Skeletal muscle satellite cell (primary cell): ENCODE data around the gene VOPP1.

Source experiments
- H3K27me3 ChIP-seq: 2 replicates; pipeline ENCODE4 v1.7.0; 2013; ENCODE audit warnings: low read length; ENCODE audit not compliant: control insufficient read depth, insufficient read depth
- H3K36me3 ChIP-seq: 2 replicates; pipeline ENCODE4 v1.7.0; 2013; ENCODE audit warnings: mild to moderate bottlenecking, control low read depth, low read length; ENCODE audit not compliant: insufficient read depth
- H3K4me1 ChIP-seq: 2 replicates; pipeline ENCODE4 v1.7.0; 2013; ENCODE audit warnings: low read length; ENCODE audit not compliant: control insufficient read depth, insufficient read depth
- H3K4me2 ChIP-seq: 2 replicates; pipeline ENCODE4 v1.7.0; 2013; ENCODE audit warnings: mild to moderate bottlenecking, low read length
- H3K4me3 ChIP-seq: 2 replicates; pipeline ENCODE4 v1.7.0; 2013; ENCODE audit warnings: low read length
- H3K9ac ChIP-seq: 2 replicates; pipeline ENCODE4 v1.7.0; 2013; ENCODE audit warnings: mild to moderate bottlenecking, low read depth, low read length, moderate library complexity
- H3K9me3 ChIP-seq: replicated peaks from 2 replicates; pipeline ENCODE4 v1.7.0; 2013; ENCODE audit warnings: mild to moderate bottlenecking, control low read depth, low read length

VOPP1 gene

DNA sequence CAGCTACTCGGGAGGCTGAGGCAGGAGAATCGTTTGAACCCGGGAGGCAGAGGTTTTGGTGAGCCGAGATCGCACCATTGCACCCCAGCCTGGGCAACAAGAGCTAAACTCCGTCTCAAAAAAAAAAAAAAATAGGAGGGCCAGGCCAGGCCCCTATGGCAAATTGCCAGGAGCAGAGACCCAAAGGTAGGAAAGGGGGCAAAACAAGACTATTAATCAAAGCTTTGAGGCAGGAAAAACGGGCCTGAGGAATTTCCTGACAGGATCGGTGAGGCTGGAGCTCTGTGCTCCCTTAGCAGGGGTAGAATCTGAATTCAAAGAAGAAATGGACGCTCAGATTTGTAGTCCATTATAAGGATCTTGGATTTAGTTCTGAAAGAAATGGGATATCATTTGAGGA is 2.8 kb upstream of the VOPP1 start:
- Histone ChIP-seq H3K36me3 (no peaks in the 10 kb centered on the region), H3K4me1 (peaks cover 26% of the 10 kb centered on the region), H3K4me2 (no peak overlapping the region), H3K4me3 (no peak overlapping the region), H3K27me3 (no peaks in the 10 kb centered on the region), H3K9ac (no peak overlapping the region), H3K9me3 (no peaks in the 10 kb centered on the region)

DNA sequence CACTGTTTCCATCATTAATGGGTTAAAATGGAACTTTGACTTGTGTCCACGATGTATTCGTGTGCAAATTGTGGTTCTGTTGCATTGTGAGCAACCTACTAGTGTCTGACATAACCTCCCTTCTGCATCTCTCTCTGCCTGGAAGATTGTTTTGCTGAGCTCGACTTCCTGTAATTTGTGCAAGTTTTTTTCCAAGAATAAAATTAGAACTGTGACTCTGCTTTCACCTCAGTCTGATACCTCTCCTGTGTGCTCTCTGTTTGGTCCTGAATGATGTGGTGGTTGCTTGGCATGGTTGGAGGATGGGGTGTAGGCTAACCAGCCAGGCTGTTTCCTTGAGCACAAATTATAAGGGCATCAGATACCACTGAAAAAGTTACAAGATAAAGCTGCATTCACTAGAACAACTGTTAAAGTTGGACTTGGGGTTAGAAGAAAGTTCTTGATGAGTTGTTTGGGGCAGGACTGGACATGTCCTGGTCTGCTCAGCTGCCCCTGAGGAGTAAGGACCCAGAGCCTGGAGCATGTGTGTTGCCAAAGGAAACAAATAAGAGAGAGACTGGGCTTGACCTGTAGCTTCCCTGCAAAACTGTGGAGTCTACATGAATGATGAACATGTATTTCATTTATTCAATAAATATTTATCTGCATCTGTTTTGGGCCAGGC is 1.9 kb upstream of the VOPP1 start:
- Histone ChIP-seq H3K4me1 (peaks cover 35% of the 10 kb centered on the region), H3K4me2 (no peak overlapping the region), H3K9me3 (no peaks in the 10 kb centered on the region), H3K9ac (no peak overlapping the region), H3K27me3 (no peaks in the 10 kb centered on the region), H3K4me3 (no peak overlapping the region), H3K36me3 (no peaks in the 10 kb centered on the region)

GRCh38 chr7:55573234-55573900 is 1.1 kb upstream of the VOPP1 start:
- peak overlapping the region; percentile 92 for H3K4me2 ChIP-seq
- peak overlapping the region; percentile 91 for H3K9ac ChIP-seq
- H3K4me3 ChIP-seq, result peak overlapping the region; percentile 84
- H3K27me3 ChIP-seq, result no peaks in the 10 kb centered on the region
- H3K36me3 ChIP-seq, result no peaks in the 10 kb centered on the region
- no peaks in the 10 kb centered on the region for H3K9me3 ChIP-seq
- H3K4me1 ChIP-seq, result peaks cover 40% of the 10 kb centered on the region

DNA sequence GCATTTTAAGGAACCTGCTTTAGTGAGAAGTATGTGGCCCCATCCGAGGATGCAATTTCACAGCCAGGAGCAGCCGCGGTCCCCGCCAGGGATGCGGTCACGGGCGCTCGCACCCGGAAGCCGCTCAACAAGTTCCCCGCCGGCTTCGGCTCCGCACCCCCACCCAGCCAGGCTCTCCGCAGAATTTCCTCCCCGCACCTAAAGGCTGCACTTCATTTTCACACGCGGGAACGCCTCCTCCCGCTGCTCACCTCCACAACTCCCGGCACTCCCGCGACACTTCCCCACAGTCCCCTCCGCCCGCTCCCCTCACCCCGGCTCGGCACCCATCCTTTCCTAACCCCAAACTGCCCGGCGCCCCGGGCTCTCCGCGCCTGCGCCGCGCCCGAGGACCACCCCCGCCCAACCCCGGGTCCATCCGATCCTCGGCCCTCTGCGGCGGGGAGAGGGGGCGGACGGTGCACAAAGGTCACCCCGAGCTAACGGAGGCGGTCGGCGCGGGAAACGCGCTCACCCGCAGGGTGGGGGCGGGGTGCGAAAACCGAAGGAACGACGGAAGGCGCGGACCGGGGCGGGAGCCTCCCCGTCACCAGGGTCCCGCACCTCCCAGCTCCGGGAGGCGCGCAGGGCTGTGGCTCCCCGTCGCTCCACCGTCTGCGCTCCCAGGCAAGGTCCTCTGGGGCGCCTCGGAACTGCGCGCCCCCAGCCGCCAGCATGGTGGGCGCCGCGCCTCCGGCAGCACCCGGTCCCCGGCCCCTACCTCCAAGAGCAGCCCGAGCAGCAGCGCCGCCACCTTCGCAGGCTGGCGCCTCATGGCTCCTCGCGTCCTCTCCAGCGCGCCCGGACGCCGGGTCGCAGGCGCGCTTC is 558 bp downstream of the VOPP1 start:
- Histone ChIP-seq H3K27me3 (no peaks in the 10 kb centered on the region), H3K9ac (peak overlapping the region; percentile 86), H3K4me2 (peak overlapping the region; percentile 86), H3K36me3 (no peaks in the 10 kb centered on the region), H3K4me1 (peaks cover 40% of the 10 kb centered on the region), H3K9me3 (no peaks in the 10 kb centered on the region), H3K4me3 (peak overlapping the region; percentile 92)

GRCh38 chr7:55570939-55571338 is 1.4 kb downstream of the VOPP1 start:
- H3K4me2 ChIP-seq, result peak overlapping the region; percentile 86
- H3K4me1 ChIP-seq, result peaks cover 40% of the 10 kb centered on the region
- H3K4me3 ChIP-seq, result peak overlapping the region; percentile 92
- no peaks in the 10 kb centered on the region for H3K27me3 ChIP-seq
- peak overlapping the region; percentile 86 for H3K9ac ChIP-seq
- no peaks in the 10 kb centered on the region for H3K9me3 ChIP-seq
- no peaks in the 10 kb centered on the region for H3K36me3 ChIP-seq

- Histone ChIP-seq H3K4me1 (peaks cover 43% of the 10 kb centered on the region), H3K4me2 (peak overlapping the region; percentile 86), H3K4me3 (peak overlapping the region; percentile 92), H3K9ac (no peak overlapping the region), H3K36me3 (no peaks in the 10 kb centered on the region), H3K9me3 (no peaks in the 10 kb centered on the region), H3K27me3 (no peaks in the 10 kb centered on the region)
These were observed 2.0 kb downstream of the VOPP1 start for GRCh38 chr7:55570218-55570873.

DNA sequence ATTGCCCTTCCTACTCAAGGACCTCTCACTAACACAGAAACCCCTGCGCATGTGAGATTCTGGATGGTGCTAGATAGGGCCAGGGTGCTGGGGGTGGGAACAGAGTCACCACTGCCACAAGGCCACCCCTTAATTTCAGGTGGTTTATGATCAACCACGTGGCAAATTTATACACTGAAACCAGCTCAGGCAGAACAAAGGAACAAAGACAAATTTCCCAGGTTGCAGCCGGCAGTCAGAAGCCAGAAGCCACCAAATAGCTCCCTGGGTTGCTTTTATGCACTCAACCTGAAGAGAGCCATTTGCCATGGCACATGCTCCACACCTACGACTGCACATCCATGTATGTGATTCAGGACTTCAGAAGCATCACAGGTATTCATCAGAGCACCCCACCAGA is 2.5 kb downstream of the VOPP1 start:
- Histone ChIP-seq H3K9ac (no peak overlapping the region), H3K4me2 (peak overlapping the region; percentile 86), H3K4me1 (peaks cover 43% of the 10 kb centered on the region), H3K27me3 (no peaks in the 10 kb centered on the region), H3K4me3 (no peak overlapping the region), H3K9me3 (no peaks in the 10 kb centered on the region), H3K36me3 (no peaks in the 10 kb centered on the region)

- Histone ChIP-seq H3K27me3 (no peaks in the 10 kb centered on the region), H3K4me1 (peaks cover 40% of the 10 kb centered on the region), H3K9me3 (no peaks in the 10 kb centered on the region), H3K4me3 (no peak overlapping the region), H3K36me3 (no peaks in the 10 kb centered on the region), H3K4me2 (peak overlapping the region; percentile 8), H3K9ac (no peak overlapping the region)
These were observed 3.0 kb downstream of the VOPP1 start for GRCh38 chr7:55569269-55569663.

DNA sequence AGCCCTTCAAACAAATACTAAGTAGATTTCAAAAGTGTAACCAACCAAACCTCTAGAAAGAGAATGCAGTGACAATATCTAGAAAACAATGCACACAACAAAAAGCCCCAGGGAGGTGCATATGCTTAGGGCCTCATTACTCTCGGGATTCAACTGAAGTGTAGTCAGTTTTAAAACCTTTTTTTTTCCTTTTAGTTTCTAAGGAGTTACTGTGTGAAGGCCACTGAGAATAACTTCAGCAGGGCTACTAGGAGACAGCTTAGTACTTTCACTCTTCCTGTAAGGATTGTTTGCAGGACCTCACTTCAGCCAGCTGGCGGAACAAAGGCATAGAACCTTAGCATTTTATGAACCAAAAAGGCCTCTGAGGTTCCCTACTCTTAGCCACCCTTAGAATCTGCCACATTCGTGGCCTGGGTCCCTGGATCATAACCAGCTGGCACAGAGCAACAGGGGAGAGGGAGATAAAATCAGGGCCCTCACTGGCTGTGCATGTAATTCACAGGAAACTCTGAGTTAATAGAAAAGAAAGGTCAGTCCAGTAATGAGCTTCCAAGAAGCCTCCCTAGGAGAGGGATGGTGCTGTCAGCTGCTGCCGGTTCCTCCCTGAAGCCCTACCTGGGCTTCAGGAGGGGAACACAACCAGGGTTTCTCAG is 3.6 kb downstream of the VOPP1 start:
- Histone ChIP-seq H3K36me3 (no peaks in the 10 kb centered on the region), H3K4me2 (peak overlapping the region; percentile 8), H3K27me3 (no peaks in the 10 kb centered on the region), H3K4me3 (no peak overlapping the region), H3K4me1 (peaks cover 35% of the 10 kb centered on the region), H3K9ac (no peak overlapping the region), H3K9me3 (no peaks in the 10 kb centered on the region)

DNA sequence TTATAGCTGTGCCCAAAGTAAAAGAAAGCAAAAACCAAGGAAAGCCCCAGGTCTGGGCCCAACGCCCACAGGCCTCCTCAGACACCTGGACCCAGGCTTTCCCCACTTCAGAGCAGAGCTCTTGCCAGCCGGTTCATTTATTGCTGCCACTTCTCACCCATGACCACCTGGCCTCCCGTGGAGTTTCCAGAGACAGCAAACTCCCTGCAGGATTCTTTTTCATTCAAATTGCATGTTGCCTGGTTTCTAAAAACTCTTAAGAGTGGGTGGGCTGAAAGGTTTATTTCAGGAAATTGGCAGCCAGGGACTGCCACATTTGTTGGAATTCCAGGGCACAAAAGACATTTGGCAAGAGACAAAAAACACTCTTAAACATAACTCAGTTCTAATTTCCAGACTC is 4.7 kb downstream of the VOPP1 start:
- H3K4me2 ChIP-seq, result no peak overlapping the region
- H3K9me3 ChIP-seq, result no peaks in the 10 kb centered on the region
- no peaks in the 10 kb centered on the region for H3K36me3 ChIP-seq
- H3K27me3 ChIP-seq, result no peaks in the 10 kb centered on the region
- H3K4me1 ChIP-seq, result peaks cover 23% of the 10 kb centered on the region
- no peak overlapping the region for H3K9ac ChIP-seq
- H3K4me3 ChIP-seq, result no peak overlapping the region

DNA sequence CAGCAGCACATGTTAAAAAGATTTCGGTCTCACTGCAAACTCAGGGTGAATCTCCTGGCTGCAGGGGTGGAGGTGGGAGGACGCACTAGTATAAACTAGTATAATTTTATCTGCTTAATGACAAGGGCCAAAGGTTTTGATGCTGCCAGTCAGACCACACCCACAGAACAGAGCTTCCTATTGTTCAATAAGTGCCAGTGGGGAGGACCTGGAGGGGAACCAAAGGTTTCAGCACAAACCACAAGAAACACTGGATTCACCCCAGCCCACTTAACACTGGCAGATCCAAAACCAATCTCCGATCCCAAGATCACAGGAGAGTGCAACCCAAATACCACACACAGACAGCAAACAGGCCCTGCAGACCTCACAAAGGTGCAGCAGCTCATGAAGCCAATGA is 6.6 kb downstream of the VOPP1 start:
- no peak overlapping the region for H3K4me3 ChIP-seq
- H3K4me2 ChIP-seq, result no peak overlapping the region
- peaks cover 22% of the 10 kb centered on the region for H3K4me1 ChIP-seq
- no peaks in the 10 kb centered on the region for H3K9me3 ChIP-seq
- H3K36me3 ChIP-seq, result no peaks in the 10 kb centered on the region
- H3K27me3 ChIP-seq, result no peaks in the 10 kb centered on the region
- H3K9ac ChIP-seq, result no peak overlapping the region
